ENCODE data around the gene GRB7.

Gene GRB7

GRCh38 chr17:39726617-39727016 lies 11.1 kb upstream of the GRB7 start:
- 0 out of 2 replicates have a peak, but pooled peaks have one; percentile 25 for TF ChIP-seq POLR2AphosphoS5 (IDR thresholded peaks at IDR 0.05; ENCODE audit: low read depth, low read length)
- TF ChIP-seq TAF1 (IDR thresholded peaks at IDR 0.05; ENCODE audit: borderline replicate concordance, insufficient read depth, low read length), result no peak

- TF ChIP-seq FOXP2 (optimal IDR thresholded peaks at IDR 0.05; ENCODE audit: borderline replicate concordance, extremely low read depth, extremely low read length, insufficient read depth), result no peak
- no peak for TF ChIP-seq TAF1 (IDR thresholded peaks at IDR 0.05; ENCODE audit: borderline replicate concordance, insufficient read depth, low read length)
- TF ChIP-seq REST (IDR thresholded peaks at IDR 0.05; ENCODE audit: insufficient read depth in 1 of 2, low read depth in 2 of 2, low read length in 2 of 2), result no peak
- no peak for TF ChIP-seq POLR2AphosphoS5 (IDR thresholded peaks at IDR 0.05; ENCODE audit: low read depth, low read length)
- no peak for TF ChIP-seq SIN3A (IDR thresholded peaks at IDR 0.05; ENCODE audit: borderline replicate concordance, insufficient read depth, low read length)
Observed at GRCh38 chr17:39727556-39727955, 10.2 kb upstream of the GRB7 start.

- TF ChIP-seq TAF1 (IDR thresholded peaks at IDR 0.05; ENCODE audit: borderline replicate concordance, insufficient read depth, low read length) (no peak), SIN3A (IDR thresholded peaks at IDR 0.05; ENCODE audit: borderline replicate concordance, insufficient read depth, low read length) (no peak), REST (IDR thresholded peaks at IDR 0.05; ENCODE audit: insufficient read depth in 1 of 2, low read depth in 2 of 2, low read length in 2 of 2) (no peak)
Observed at GRCh38 chr17:39729280-39729851, 8.4 kb upstream of the GRB7 start.

GRCh38 chr17:39730095-39730921 lies 7.4 kb upstream of the GRB7 start, which contains the start of gene MIEN1:
Gene MIEN1 (minus strand): TSS chr17:39730532. CDS start chr17:39730495, 37 bp downstream.
- TF ChIP-seq SIN3A (IDR thresholded peaks at IDR 0.05; ENCODE audit: borderline replicate concordance, insufficient read depth, low read length), result no peak; the same call in 1 of the 2 replicates
- peak; percentile 77 for TF ChIP-seq POLR2AphosphoS5 (IDR thresholded peaks at IDR 0.05; ENCODE audit: low read depth, low read length)
- no peak for TF ChIP-seq TAF1 (IDR thresholded peaks at IDR 0.05; ENCODE audit: borderline replicate concordance, insufficient read depth, low read length)
- TF ChIP-seq FOXP2 (optimal IDR thresholded peaks at IDR 0.05; ENCODE audit: borderline replicate concordance, extremely low read depth, extremely low read length, insufficient read depth), result peak; percentile 81

- no peak for TF ChIP-seq SIN3A (IDR thresholded peaks at IDR 0.05; ENCODE audit: borderline replicate concordance, insufficient read depth, low read length)
- no peak for TF ChIP-seq TAF1 (IDR thresholded peaks at IDR 0.05; ENCODE audit: borderline replicate concordance, insufficient read depth, low read length)
- no peak for TF ChIP-seq REST (IDR thresholded peaks at IDR 0.05; ENCODE audit: insufficient read depth in 1 of 2, low read depth in 2 of 2, low read length in 2 of 2)
Observed at GRCh38 chr17:39732586-39732985, 5.2 kb upstream of the GRB7 start.

- TF ChIP-seq FOXP2 (optimal IDR thresholded peaks at IDR 0.05; ENCODE audit: borderline replicate concordance, extremely low read depth, extremely low read length, insufficient read depth) (no peak), SIN3A (IDR thresholded peaks at IDR 0.05; ENCODE audit: borderline replicate concordance, insufficient read depth, low read length) (no peak)
Observed at GRCh38 chr17:39735882-39736281, 1.9 kb upstream of the GRB7 start.

All from PFSK-1 (cell line).